OCI-M1 (cell line): Measurements from ENCODE around the gene CCDC85A.

ENCODE experiments used
- DNase-seq: peaks from one replicate; lab custom pipeline; 2025; lab: John Stamatoyannopoulos, UW

Gene CCDC85A

GRCh38 chr2:56240210-56240609 is 56.4 kb downstream of the CCDC85A start:
- DNase-seq = no peak

DNA sequence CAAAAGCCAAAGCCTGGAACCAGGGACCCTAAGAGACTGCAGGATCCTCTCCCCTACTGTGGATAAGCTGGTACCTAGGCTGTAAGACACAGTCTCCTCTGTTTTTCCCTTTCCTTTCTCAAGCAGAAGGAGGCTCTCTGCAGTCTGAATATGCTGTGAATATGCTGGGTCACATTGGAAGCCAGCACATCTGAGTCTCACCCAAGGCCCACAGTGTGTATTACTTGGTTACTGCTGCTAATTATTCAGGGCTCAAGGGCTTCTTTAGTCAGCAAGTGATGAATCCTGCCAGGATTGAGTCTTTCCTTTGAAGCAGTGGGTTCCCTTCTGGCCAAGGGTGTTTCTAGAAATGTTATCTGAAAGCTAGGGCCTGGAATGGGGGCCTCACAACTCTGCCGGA is 60.7 kb downstream of the CCDC85A start:
- DNase-seq = no peak

DNA sequence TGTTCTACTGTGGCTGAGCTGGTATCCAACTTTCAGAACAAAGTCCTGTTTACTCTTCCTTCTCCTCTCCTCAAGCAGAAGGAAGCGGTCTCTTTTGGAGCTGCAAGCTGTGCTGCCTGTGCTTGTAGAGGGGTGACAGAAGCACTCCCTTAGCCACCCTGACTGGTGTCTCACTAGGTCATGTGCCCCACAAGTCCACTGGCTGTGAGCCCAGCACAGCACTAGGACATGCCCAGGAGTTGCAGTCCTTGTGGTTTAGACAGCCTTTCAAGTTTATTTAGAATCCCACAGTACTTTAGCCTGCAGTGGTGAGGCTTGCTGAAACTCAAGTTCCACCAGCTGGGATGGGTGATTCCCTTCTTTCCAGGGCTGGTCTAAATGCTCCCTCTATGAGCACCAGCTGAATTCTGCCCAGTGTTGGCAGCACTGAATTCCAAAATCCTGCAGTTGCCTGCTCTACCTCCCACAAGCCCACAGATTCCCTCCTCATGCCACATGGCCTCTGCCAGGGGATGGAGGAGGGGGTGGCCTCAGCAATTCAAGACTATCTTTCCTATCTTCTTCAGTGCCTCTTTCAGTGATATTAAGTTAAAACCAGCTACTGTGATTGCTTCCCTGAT is 61.2 kb downstream of the CCDC85A start:
- no peak for DNase-seq

DNA sequence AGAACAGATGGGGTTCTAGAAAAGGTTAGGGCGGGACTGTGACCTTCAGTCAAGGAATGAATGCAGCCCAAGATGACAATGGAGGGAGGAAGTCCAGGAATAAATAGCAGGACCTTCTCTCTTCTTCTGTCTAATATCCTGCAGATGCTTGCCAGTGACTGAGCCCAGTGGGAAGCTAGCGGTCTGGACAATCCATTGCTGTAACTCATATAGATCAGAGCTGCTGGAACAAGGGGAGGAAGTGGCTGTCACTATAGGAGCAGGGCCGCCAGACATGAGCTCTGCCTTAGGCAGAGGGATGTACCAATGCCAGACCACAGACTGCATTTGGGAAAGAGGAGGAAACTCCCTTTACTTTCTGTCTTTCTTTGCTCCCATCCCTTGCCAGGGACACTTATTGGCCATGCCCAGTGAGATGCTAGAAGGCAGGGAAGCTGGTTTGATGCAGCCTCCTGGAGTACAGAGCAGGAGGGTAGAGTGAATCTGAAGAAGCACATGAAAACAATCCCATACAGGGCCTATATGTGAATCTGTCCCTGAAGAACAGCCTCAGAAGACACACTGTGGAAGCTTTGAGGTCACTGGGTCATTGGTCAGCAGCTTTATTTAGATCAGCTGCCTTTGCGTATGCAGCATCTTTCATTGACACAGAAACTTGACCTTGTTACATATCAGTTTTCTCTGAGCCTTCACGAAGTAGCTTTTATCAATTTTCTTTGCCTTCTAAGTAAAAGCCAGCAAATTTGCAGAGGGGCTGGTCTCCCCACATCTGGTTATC is 65.4 kb downstream of the CCDC85A start:
- DNase-seq = no peak

DNA sequence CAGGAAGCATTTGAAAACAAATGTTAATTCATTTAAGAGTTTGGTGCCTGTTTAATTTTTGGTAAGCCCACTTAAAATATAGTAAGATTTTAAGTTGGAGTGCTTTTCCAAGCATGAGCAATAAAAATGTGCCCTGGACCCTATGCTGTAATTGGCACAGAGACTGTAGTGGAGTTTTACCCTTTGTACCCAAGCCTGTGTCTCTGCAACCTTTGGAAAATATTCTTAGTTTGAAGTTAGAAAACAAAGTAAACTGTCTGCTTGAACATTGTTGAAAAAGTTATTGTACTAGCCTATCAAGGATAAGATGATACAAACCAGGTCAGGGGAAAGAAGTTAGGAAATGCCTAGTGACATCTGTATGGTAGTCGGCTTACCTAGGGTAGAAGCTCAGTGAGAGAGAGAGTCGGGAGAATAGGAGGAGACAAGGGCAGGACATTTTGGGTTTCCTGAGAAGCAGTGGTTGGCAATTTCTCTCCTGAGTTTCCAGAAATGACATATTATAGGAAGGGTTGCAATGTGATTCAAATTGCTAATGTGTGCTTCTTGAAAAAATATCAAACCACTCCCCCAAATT is 66.5 kb downstream of the CCDC85A start:
- DNase-seq = no peak

GRCh38 chr2:56260415-56260814 is 76.6 kb downstream of the CCDC85A start:
- DNase-seq = no peak

DNA sequence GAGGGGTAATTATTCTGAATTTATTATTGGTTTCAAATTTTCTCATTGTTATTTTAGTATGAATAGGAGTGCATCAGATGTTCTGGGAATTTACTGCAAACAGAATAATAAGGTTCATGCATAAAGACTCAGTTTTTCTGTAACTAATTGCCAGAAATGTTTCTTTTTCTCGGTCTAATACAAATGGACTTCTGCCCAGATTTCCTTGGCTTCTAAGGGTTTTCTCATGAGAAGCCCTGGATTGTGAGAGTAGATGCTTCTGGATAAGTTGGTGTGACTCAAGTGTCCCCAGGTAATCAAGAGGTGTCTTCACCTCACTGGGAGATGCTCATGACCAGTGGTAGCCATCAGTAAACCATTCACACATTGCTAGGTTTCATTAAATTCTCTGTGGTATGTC is 78.5 kb downstream of the CCDC85A start:
- DNase-seq = no peak

GRCh38 chr2:56263876-56264275 is 80.1 kb downstream of the CCDC85A start:
- DNase-seq = no peak

DNA sequence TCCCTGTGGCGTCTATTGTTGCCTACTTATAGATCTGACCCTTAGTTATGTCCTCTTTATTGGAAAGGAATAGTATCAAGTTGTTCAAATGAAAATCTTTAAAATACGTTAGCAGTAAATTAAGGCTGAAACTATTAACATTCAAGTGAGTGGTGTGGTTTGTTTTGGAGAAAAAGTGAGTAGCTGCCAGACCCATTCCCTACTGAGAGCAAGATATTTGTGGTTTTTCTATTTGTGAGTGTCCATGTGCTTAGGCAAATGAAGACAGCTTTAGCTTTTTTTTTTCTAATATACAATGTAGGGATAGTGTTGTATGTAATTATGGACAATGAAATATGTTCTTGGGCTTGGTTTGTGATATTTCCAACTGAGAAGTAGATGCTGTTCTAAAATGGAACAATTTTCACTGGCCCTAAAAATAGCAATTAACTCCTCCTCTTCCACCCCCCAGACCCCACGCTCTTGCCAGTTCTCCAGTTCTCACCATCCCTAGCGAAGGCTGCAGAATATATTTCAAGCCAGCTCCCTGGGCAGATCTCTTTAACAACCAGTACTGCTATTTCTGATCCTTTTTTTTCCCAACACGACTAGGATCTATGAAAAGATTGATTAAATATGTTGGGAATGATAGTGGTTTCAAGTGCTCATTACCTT is 83.1 kb downstream of the CCDC85A start:
- DNase-seq = no peak

DNA sequence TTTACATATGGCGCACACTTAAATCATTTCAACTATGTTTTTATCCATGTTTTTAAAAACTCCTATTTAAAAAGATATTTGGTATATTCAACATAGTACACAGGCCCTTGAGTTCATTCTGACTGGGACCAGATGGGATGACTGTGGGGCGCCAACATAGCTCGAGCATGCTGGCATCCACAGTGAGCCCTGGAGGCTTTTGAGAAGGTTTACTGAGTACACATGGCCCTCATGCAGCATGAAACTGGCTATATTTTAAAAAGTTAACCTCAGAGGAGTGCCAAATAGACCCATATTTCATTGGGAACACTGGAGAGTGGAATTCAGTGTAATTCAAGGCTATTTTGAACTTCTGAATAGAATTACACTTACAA is 83.6 kb downstream of the CCDC85A start:
- DNase-seq = no peak

GRCh38 chr2:56268856-56269255 is 85.1 kb downstream of the CCDC85A start:
- DNase-seq = no peak

DNA sequence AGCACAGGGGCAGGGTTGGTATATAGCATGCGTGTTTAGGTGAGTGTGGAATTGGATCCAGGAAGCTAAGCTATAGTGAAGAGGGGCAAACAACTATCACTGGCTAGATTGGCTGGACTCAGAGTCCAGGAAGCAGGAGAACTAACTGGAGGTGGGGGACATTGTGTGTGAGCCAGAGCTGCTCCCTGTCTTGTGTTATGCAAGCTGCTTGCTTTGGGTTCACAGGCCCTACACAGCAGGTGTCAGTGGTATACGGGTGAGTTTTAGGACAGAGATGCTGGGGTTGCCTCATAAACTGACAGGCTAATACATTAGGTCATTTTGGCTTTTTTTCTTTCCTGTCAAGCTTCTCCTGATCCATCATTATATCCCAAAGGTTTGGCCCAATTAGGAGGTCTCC is 87.5 kb downstream of the CCDC85A start:
- no peak for DNase-seq

GRCh38 chr2:56285224-56285623 is 101.4 kb downstream of the CCDC85A start:
- no peak for DNase-seq

DNA sequence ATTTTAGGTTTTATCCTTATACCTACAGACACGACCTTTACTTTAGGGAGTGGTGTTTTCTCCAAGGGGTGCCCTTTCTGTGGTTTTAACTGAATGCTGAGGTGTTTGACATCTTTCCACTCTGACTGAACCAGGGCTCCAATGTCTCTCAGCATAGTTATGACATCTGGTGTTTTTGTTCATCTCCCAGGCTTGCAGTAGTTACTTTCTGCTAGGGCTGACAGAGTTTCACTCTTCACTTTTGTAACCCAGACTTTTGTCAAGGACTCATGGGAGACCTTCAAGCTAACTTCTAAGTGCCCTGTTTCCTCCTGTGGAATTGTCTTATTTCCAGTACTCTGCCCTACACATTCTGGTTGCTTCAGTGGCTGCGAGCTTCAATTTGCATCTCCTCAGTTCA is 103.1 kb downstream of the CCDC85A start:
- no peak for DNase-seq

DNA sequence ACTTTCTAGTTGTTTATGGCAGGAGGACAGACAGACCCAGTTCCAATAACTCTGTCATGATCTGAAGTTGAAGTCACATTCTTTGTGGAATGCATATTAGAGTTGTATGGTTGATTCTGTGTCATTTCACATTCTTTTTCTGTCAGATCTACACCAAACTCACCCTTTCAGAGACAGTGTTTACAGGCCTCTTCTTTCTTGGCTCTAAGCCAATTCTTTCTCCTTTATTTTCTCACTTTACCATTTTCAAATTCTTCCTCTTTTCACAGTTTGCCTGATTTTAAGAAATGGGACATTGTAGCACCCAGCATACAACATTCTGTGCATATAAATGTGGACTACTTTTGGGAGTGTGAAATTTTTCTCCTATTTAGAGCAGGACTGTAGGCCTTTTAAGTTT is 103.7 kb downstream of the CCDC85A start:
- DNase-seq = no peak

DNA sequence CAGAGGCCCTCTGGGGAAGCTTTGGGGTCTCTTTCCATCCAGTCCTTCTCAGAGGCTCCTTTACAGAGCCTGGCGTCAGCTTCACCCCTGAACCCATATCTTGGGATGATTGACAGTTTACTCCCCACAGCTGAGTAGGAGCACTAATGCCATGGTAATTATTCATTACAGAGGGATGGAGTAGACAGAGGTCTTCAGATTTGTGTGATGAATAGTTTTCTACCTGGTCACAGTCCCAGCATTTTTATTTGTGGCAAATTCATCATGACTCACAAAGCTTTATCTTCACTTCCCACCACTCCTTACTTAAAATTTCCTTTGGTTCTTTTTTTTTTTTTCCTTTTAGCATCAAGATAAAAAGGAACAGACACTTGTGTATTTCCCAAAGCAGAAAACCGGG is 104.2 kb downstream of the CCDC85A start:
- no peak for DNase-seq

GRCh38 chr2:56288838-56289580 is 105.2 kb downstream of the CCDC85A start:
- no peak for DNase-seq

- DNase-seq = no peak
Observed at GRCh38 chr2:56291711-56292110, 107.9 kb downstream of the CCDC85A start.

- no peak for DNase-seq
Observed at GRCh38 chr2:56292951-56293350, 109.2 kb downstream of the CCDC85A start.

DNA sequence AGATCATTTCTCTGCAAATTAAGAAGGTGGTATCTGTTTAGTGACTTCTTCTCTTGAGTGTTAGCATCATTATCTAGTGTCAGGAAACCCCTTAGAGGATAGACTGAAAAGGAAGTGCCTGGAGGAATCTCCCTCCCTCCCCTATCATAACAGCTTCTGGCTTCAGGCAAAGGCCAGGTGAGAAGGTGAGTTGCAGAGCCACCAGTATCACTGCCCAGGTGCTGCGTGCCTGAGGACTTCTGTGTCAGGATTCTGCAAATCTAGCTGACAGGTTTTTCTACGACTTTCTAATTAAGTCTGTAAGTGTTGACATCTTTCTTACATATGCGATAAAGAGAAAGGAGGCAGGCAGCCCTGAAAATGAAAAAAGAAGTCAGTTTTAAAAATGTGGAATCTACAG is 111.9 kb downstream of the CCDC85A start:
- DNase-seq = no peak

GRCh38 chr2:56297671-56298070 is 113.9 kb downstream of the CCDC85A start:
- DNase-seq = no peak

GRCh38 chr2:56299171-56299691 is 115.4 kb downstream of the CCDC85A start:
- DNase-seq = no peak
